Measurements from ENCODE around the gene GTSE1.

GRCh38 chr22:46351767-46352166 is 55.1 kb downstream of the GTSE1 start:
- TF ChIP-seq POLR2A (IDR thresholded peaks at IDR 0.05; ENCODE audit: low read length) (no peak), GATA1 (IDR thresholded peaks at IDR 0.05; ENCODE audit: low read depth, low read length) (no peak)

Measured in erythroblast (primary cell).